ENCODE measurements around the gene MMP28.

MMP28 gene

DNA sequence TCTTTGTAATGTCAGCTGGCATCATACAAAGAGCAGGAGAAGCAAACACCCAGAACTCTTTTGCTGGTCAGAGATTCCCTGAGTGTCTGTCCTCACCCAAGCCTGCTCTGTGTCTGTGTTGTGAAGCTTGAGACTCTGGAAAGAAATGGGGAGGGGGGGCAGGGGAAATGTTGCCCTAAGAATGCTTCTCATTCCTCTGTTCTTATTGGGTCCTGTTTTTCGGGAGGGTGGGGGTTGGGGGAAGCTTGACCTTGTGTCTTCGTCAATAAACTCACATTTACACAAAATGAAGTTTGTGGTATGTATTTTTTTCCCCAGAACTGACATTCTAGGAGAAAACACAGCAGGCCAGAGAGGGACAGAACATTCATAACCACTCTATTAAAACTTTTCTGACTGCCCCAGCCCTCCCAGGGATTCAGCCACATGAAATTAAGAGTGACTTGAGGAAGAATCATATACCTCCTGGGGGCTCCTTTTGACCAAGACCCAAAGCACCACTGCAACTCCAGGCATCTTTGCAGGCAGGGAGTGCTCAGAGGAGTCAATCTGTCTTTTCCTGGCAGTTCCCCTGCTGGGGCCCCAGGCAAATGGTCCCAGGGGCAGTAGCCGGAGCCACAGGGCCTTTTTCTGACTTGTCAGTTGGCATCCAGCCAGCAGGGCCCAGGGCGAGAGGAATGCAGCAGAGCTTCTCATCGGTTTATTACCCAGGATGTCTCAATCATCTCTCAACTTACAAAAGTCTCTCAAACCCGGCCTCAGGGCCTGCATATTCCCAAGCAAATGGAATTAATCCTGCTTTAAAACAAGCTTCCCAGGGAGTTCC, 69.1 kb downstream of the MMP28 start:
- no peak for DNase-seq (ENCODE audit: low spot score)

DNA sequence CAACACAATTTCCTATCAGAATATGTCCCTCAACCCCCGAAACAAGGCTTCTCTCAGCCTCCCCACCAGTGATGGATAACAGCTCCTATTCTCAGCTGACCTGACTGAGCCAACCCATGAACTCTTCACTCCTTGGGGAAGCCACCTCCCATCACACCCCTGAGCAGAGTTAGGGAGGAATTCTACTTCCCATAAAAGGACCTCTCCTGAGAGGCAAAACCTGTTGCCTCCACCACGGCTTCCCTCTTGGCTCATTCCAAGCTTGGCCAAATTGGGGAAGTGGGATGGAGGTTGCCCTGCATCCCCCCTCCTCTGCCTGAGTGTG, 69.7 kb downstream of the MMP28 start:
- no peak for DNase-seq (ENCODE audit: low spot score)

DNA sequence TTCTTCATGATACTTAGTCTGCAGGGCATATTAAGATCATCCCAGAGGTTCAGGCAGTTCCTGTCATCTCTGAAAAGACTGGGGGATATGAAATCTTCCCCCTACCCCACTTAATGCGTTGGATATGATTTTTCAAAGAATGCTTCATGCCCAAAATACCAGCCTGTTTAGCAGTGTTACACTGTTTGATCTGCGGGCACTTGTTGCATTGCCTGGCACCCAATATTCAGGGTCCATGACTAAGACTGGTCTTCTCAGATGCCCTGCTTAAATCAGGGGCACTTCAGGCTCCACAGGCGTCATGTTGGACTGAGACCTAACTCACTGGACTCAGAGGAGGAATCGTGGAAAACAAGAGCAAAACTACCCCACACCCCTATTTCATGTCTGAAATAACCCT, 70.4 kb downstream of the MMP28 start:
- no peak for DNase-seq (ENCODE audit: low spot score)

DNA sequence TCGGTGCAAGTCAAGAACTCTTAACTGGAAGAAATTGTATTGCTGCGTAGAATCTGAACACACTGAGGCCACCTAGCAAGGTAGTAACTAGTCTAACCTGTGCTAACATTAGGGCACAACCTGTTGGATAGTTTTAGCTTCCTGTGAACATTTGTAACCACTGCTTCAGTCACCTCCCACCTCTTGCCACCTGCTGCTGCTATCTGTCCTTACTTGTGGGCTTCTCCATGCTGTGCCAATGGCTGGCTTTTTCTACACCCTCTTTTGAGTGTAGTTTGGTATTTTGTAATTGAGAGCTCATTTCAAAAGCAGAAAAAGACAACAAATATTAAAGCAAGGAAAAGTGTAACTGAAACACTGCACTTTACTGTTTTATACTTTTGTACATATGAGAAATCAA, 71.7 kb downstream of the MMP28 start:
- no peak for DNase-seq (ENCODE audit: low spot score)

DNA sequence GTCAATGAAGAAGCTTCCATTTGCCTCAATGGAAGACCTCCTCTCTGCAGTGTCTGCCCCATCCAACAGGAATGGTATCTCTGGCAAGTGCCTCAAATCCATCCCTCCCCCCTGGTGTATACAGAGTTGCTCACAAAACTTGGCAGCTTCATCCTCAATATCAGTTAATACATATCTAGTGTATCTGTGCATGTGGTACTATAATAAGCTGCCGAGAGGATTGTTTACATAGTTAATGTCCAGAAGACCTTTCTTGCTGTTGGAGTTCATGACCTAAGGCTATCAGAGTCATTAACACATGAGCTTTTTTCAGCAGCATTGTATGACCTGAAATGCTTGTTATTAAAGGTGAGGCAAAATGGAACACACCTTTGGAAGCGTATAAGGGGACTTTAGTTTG, 78.0 kb downstream of the MMP28 start:
- no peak for DNase-seq (ENCODE audit: low spot score)

DNA sequence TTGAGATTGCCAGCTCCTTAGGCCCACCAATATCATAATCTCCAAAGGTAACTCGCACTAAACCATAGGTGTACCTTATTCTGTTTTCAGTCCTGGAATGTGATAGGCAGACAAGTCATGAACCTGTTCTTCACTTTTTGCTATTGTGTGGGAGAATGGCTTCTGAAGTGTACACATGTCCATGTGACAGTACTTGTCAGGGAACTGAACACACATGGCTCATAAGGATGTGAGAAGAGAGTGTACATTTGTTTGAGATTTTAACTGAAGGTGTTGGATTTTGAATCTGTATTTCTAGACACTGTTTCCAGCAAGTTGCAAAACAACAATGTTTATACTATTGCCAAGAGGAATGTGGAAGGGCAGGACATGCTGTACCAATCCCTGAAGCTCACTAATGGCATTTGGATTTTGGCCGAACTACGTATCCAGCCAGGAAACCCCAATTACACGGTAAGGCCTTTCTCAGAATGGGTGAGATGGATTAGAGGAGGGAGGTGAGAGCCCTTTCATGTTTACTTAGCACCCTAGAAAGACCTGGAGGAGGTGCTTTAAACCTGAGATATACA, 78.5 kb downstream of the MMP28 start:
- no peak for DNase-seq (ENCODE audit: low spot score)

DNA sequence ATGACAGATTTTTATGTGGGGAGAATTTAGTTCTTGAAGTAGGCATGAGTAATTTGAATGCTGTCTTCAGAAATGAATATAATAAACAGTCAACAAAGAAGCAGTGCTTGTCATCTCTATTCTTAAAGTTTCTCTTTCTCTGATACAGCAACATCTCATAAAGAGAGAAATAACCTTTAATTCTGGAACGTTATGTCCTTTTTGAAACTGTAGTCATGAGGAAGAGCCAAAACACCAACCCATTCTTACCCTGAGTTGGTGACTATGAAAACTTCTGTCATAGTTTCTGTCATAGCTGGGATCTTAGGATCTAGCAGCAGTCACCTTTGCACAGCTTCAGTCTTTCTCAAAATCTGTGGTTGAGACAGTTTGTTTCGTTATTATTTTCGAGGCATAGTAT, 79.3 kb downstream of the MMP28 start:
- no peak for DNase-seq (ENCODE audit: low spot score)
